Right renal cortex interstitium (tissue), 3 donors: ENCODE results near the gene SMARCA5. TPM values are rescaled to one million over a fixed set of nuclear protein-coding genes. Genes with fewer than 3 reads are reported as not detected.

ENCODE experiments used
- polyA plus RNA-seq, 3 donors: library from polyadenylated mRNA; unstranded; fragments of 120-200 nt; gene quantifications; one replicate each; pipeline ENCODE4 v1.2.1, GENCODE V29; 2013; ENCODE audit not compliant: insufficient read length in 3 of 3

The SMARCA5 gene
- polyA plus RNA-seq, 3 donors: 134 to 143 (median 140) TPM

Other genes with a start within 250 kb of the SMARCA5 start
- gene GAB1, start 176.8 kb upstream of the SMARCA5 start, polyA plus RNA-seq: 10 to 100 TPM; 44.5 to 56.1 (median 49.3) TPM
- under 1 TPM; 0.10 to 0.35 (median 0.19) TPM for gene FREM3, start 187.0 kb downstream of the SMARCA5 start, polyA plus RNA-seq